ENCODE data around the gene DNM3.

The DNM3 gene

GRCh38 chr1:172107316-172107975 lies 266.1 kb downstream of the DNM3 start:
- no peak for DNase-seq (ENCODE audit: low spot score)
- in situ Hi-C loops (cut with MboI; ENCODE audit: low pct_unique_long_range_greater_than_20kb, low sequenced_read_pairs, unreplicated experiment) = no loop called here
- TF ChIP-seq CTCF (IDR thresholded peaks at IDR 0.05; ENCODE audit: extremely low read depth, insufficient read depth, missing control alignments) = no peak

GRCh38 chr1:172108161-172108893 lies 267.0 kb downstream of the DNM3 start:
- in situ Hi-C loops (cut with MboI; ENCODE audit: low pct_unique_long_range_greater_than_20kb, low sequenced_read_pairs, unreplicated experiment) = no loop called here
- no peak for DNase-seq (ENCODE audit: low spot score)
- no peak for TF ChIP-seq CTCF (IDR thresholded peaks at IDR 0.05; ENCODE audit: extremely low read depth, insufficient read depth, missing control alignments)

- TF ChIP-seq CTCF (IDR thresholded peaks at IDR 0.05; ENCODE audit: extremely low read depth, insufficient read depth, missing control alignments) = no peak
- in situ Hi-C loops (cut with MboI; ENCODE audit: low pct_unique_long_range_greater_than_20kb, low sequenced_read_pairs, unreplicated experiment) = no loop called here
- no peak for DNase-seq (ENCODE audit: low spot score)
Measured at GRCh38 chr1:172109359-172109758, 268.1 kb downstream of the DNM3 start.

- in situ Hi-C loops (cut with MboI; ENCODE audit: low pct_unique_long_range_greater_than_20kb, low sequenced_read_pairs, unreplicated experiment) = no loop called here
Measured at GRCh38 chr1:172112576-172112975, 271.3 kb downstream of the DNM3 start.

GRCh38 chr1:172117800-172118199 lies 276.5 kb downstream of the DNM3 start:
- no peak for TF ChIP-seq CTCF (IDR thresholded peaks at IDR 0.05; ENCODE audit: extremely low read depth, insufficient read depth, missing control alignments)
- no peak for DNase-seq (ENCODE audit: low spot score)

More at GRCh38 chr1:172112576-172112975, 271.3 kb downstream of the DNM3 start:
- DNase-seq (ENCODE audit: low spot score) = no peak
- no peak for TF ChIP-seq CTCF (IDR thresholded peaks at IDR 0.05; ENCODE audit: extremely low read depth, insufficient read depth, missing control alignments)

GRCh38 chr1:172118618-172119017 lies 277.3 kb downstream of the DNM3 start:
- TF ChIP-seq CTCF (IDR thresholded peaks at IDR 0.05; ENCODE audit: extremely low read depth, insufficient read depth, missing control alignments) = no peak
- no peak for DNase-seq (ENCODE audit: low spot score)
- in situ Hi-C loops (cut with MboI; ENCODE audit: low pct_unique_long_range_greater_than_20kb, low sequenced_read_pairs, unreplicated experiment) = no loop called here

More at GRCh38 chr1:172117800-172118199, 276.5 kb downstream of the DNM3 start:
- in situ Hi-C loops (cut with MboI; ENCODE audit: low pct_unique_long_range_greater_than_20kb, low sequenced_read_pairs, unreplicated experiment) = no loop called here

Data from GM13977 (cell line).